GM10248 (cell line): ENCODE measurements around the gene TNFRSF25.

Experiments used
- CTCF ChIA-PET: fragments of 300-600 bp; sonication (Branson Sonifier 250); formaldehyde crosslinking; extraction: SDS; loops from one replicate; lab custom pipeline; 2021; ENCODE audit warnings: antibody characterized with exemption; lab: Yijun Ruan, JAX
- POLR2A ChIA-PET: fragments of 350-650 bp; sonication (Branson Sonifier 250); formaldehyde crosslinking; extraction: SDS; loops from one replicate; lab custom pipeline; 2020; ENCODE audit warnings: antibody characterized with exemption; lab: Yijun Ruan, JAX
- DNase-seq: peaks from one replicate; pipeline ENCODE4 v3.0.0; 2012; ENCODE audit errors: extremely low spot score
- TF ChIP-seq, protein P1 (sequence below): IDR thresholded peaks from 2 replicates; pipeline ENCODE4 v1.5.1; 2012; ENCODE audit warnings: mild to moderate bottlenecking, low read depth; ENCODE audit errors: extremely low read depth, missing control alignments, control extremely low read depth

Gene TNFRSF25

DNA sequence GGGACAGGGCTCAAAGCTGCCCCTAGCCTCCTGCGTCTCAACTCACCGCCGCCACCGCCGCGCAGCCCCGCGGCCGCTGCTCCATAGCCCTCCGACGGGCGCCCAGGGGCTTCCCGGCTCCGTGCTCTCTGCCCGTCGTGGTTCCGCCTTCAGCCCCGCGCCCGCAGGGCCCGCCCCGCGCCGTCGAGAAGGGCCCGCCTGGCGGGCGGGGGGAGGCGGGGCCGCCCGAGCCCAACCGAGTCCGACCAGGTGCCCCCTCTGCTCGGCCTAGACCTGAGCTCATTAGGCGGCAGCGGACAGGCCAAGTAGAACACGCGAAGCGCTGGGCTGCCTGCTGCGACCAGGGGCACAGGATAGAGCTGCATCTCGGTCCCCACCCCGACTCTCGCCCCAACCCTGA lies at the start of gene TNFRSF25:
TNFRSF25 (minus strand) TSS at position 151 of the 400 bp plus-strand sequence; CDS start at position 85, 66 bp downstream.
- ChIA-PET POLR2A (no interaction called here), CTCF (interaction anchor here (1.8 kb wide), 1 partner anchor 14 kb away, joined by 4 read pairs; no protein-coding TSS in a partner anchor)
- DNase-seq = no peak
- TF ChIP-seq, protein P1, sequence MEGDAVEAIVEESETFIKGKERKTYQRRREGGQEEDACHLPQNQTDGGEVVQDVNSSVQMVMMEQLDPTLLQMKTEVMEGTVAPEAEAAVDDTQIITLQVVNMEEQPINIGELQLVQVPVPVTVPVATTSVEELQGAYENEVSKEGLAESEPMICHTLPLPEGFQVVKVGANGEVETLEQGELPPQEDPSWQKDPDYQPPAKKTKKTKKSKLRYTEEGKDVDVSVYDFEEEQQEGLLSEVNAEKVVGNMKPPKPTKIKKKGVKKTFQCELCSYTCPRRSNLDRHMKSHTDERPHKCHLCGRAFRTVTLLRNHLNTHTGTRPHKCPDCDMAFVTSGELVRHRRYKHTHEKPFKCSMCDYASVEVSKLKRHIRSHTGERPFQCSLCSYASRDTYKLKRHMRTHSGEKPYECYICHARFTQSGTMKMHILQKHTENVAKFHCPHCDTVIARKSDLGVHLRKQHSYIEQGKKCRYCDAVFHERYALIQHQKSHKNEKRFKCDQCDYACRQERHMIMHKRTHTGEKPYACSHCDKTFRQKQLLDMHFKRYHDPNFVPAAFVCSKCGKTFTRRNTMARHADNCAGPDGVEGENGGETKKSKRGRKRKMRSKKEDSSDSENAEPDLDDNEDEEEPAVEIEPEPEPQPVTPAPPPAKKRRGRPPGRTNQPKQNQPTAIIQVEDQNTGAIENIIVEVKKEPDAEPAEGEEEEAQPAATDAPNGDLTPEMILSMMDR = no peak

GRCh38 chr1:6515771-6516170 lies 49.8 kb upstream of the TNFRSF25 start:
- no peak for DNase-seq
- POLR2A ChIA-PET = no interaction called here
- CTCF ChIA-PET = no interaction called here
- TF ChIP-seq, protein P1 = no peak

GRCh38 chr1:6513320-6513801 lies 47.4 kb upstream of the TNFRSF25 start:
- ChIA-PET POLR2A (no interaction called here), CTCF (interaction anchor here (1.3 to 2.3 kb wide), 2 partner anchors 10 to 41 kb away, joined by 3 to 7 read pairs; partner anchors contain the start of gene TAS1R1)
- no peak for DNase-seq
- TF ChIP-seq, protein P1 = no peak

DNA sequence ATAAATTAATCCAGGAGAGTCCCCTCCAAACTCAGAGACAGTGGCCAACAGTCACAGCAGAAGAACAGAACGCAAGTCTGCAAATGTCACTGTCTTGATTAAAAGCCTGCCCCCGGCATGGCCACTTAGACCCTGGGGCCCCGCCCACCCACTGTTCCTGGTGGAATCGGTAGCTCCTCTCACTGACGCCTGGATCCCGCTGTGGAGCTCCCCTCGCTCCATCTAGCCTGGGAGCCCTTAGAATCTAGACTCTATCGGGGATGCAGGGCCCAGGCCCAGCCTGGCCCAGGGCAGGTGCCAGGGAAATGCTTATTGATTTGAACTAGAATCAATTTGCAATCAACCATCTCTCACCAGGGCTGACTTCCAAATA lies 46.9 kb upstream of the TNFRSF25 start:
- ChIA-PET POLR2A (no interaction called here), CTCF (interaction anchor here (1.3 to 2.3 kb wide), 2 partner anchors 10 to 42 kb away, joined by 3 to 7 read pairs; partner anchors contain the start of gene TAS1R1)
- TF ChIP-seq, protein P1 = no peak
- DNase-seq = no peak

GRCh38 chr1:6512245-6512907 lies 46.4 kb upstream of the TNFRSF25 start:
- DNase-seq = no peak
- TF ChIP-seq, protein P1 = no peak
- POLR2A ChIA-PET = no interaction called here
- CTCF ChIA-PET = interaction anchor here (1.3 to 2.3 kb wide), 2 partner anchors 11 to 42 kb away, joined by 3 to 7 read pairs; partner anchors contain the start of gene TAS1R1

- no peak for DNase-seq
- CTCF ChIA-PET = interaction anchor here (2.3 kb wide), 1 partner anchor 11 kb away, joined by 7 read pairs; no protein-coding TSS in a partner anchor
- TF ChIP-seq, protein P1 = no peak
- POLR2A ChIA-PET = no interaction called here
These were observed 45.7 kb upstream of the TNFRSF25 start for GRCh38 chr1:6511561-6512244.
